DMS 273 treated with DMSO at 0.1 percent for 48 hours (cell line): Measurements from ENCODE around the gene ZWILCH.
"Not testable (repeated sequence)": the region's sequence is repeated elsewhere in the genome, so short reads cannot be mapped to it uniquely, and the experiment has no call there.

Experiments used
- DNase-seq: peaks from one replicate; lab custom pipeline; 2025; lab: John Stamatoyannopoulos, UW

ZWILCH gene

DNA sequence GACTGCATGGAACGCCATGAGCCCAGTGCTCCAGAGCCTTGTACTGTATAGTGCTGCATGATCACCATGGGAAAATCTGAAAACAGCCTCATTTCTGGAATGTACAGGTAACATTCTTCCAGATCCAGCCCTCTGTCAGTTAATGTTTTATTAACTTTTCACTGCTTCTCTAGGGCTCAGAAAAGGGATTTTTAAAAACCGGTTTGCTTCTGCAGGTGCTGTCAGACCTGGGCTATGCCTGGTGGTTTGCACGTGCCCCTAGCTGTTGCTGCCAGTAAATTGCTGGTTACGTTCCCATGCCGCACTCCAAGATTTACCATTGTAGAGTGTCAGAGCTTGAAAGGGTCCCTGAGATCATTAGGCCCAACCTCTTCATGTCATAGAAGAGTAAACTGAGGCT, 16.6 kb upstream of the ZWILCH start:
- no peak for DNase-seq

DNA sequence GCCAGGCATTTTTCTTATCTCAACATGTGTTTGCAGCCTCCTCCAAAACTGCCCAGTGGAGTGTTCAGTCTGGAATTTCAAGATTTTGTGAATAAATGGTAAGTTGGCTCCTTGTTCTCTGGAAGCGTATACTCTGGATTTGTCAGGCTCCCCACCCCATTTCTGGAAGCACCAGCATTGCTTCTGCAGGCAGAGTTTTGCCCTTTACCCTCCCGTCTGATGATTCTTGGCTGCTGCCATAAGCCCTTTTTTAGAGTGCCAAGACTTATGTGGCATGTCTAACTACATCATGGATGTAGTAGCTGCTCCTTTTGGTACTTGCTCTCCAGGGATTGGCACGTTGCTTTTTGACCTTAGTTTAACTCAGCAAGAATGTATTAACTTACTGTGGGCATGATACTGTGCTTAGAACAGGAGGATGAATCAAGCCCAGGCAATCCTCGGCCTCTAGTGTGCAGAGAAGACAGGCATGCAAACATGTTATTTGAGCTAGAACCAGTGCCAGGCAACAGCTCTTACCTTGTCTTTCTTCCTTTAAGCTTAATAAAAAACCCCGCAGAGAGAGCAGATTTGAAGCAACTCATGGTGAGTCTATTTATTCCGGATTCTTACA, 15.8 kb upstream of the ZWILCH start:
- no peak for DNase-seq

GRCh38 chr15:66491846-66492245, 13.3 kb upstream of the ZWILCH start:
- no peak for DNase-seq

- DNase-seq, result no peak
Measured at GRCh38 chr15:66494262-66494661, 10.9 kb upstream of the ZWILCH start.

- DNase-seq, result no peak
Measured at GRCh38 chr15:66496951-66497501, 8.1 kb upstream of the ZWILCH start.

GRCh38 chr15:66497502-66498455, 7.3 kb upstream of the ZWILCH start, which contains the start of gene SNAPC5:
Gene SNAPC5 (minus strand): TSS chr15:66497762. CDS start chr15:66497731, 31 bp downstream.
- DNase-seq, result peak; percentile 78

- DNase-seq, result peak; percentile 24
Measured at GRCh38 chr15:66498501-66499386, 6.4 kb upstream of the ZWILCH start.

DNA sequence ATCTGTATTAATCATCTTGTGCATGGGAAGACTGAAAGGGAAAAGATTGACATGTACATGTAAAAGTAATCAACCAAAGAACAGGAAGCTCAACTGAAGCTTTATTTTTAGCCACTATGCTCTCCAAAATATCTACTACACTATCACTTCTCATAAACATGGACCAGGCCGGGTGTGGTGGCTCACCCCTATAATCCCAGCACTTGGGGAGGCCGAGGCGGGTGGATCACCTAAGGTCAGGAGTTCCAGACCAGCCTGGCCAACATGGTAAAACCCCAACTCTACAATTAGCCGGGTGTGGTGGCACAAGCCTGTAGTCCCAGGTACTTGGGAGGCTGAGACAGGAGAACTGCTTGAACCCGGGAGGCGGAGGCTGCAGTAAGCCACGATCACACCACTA, 4.8 kb upstream of the ZWILCH start:
- DNase-seq, result not testable (repeated sequence)

DNA sequence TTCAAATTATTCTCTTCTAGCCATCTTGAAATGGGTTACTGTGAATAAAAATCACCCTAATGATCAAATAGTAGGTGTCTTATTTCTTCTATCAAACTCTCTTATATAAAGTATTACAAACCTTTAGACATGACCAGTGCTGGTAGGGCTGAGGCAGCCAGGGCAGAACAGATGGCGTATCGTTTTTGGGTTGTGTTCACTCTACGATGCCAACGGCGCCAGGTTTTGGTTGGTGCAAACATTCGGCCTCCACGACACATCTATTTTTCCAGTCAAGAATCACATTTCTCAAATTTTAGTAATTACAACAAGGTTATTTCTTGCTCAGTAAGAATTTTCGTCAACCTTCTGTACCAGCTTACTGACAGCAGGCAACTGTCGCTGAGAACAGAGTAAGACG, 2.6 kb upstream of the ZWILCH start:
- no peak for DNase-seq

DNA sequence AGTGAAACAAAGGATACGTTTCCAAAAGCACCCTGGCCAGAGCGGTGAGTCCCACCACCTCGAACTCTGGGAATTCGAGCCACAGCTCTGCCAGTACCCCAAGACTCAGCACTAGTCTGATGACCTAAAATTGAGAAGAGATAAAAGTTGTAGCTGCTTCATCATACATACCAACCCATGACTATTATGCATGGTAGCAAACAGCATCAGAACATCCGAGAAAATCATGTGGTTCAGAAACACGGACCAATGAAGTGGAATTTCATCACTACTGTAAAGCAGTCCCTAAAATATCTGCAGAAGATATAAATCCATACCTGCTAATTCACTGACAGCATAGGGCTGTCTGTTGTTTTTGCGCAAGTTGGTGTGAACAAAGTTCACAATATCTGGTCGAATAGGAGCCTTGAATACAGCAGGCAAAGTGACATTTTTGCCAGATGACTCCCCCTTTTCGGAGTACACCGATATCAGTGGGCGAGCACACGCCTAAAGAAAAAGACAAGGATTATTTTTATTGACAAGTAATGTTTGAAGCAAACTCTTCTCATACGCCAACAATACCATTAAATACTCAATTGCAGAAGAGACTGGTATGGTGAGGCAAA, 2.0 kb upstream of the ZWILCH start:
- DNase-seq, result not testable (repeated sequence)

- no peak for DNase-seq
Measured at GRCh38 chr15:66503780-66504562, 1.2 kb upstream of the ZWILCH start.

GRCh38 chr15:66505430-66505811, 295 bp downstream of the ZWILCH start:
- DNase-seq, result no peak

GRCh38 chr15:66505818-66506217, 692 bp downstream of the ZWILCH start:
- no peak for DNase-seq

- DNase-seq, result no peak
Measured at GRCh38 chr15:66508293-66508883, 3.3 kb downstream of the ZWILCH start.

GRCh38 chr15:66514586-66514985, 9.5 kb downstream of the ZWILCH start:
- DNase-seq, result no peak

- DNase-seq, result no peak
Measured at GRCh38 chr15:66515901-66516322, 10.8 kb downstream of the ZWILCH start.

DNA sequence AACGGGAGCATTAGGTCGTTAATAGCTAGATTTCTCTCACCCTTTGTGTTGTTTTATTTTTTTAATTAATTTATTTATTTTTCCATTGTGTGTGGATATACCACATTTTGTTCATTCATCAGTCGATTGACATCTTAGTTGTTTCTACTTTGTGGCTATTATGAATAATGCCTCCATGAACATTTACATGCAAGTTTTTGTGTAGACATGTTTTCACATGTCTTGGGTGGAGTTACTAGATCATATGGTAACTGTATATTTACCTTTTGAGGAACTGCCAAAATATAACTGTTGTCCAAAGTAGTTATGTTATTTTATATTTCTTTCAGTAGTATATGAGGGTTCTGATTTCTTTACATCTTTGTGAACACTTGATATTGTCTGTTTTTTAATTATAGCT, 18.8 kb downstream of the ZWILCH start:
- no peak for DNase-seq

- DNase-seq, result no peak
Measured at GRCh38 chr15:66524838-66525237, 19.7 kb downstream of the ZWILCH start.

GRCh38 chr15:66535056-66535455, 29.9 kb downstream of the ZWILCH start:
- DNase-seq, result no peak

DNA sequence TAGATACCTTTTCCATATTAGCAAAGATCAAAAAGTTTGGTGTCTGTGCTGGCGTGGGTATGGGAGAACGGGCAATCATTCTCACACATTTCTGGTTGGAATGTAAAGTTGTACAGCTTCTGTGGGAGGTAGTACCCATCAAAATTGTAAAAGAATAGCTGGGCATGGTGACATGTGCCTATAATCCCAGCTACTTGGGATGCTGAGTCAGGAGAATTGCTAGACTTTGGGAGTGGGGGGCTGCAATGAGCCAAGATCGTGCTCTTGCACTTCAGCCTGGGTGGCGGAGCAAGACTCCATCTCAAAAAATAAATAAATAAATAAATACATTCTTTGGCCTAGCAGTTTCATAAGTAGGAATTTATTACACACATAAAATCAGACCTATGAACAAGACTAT, 37.8 kb downstream of the ZWILCH start:
- no peak for DNase-seq
